SK-N-DZ (cell line): ENCODE data around the gene TTLL11.

Experiments used
- DNase-seq: peaks from one replicate; pipeline ENCODE4 v3.0.0-alpha.2; 2015; ENCODE audit warnings: low spot score

TTLL11 gene

DNA sequence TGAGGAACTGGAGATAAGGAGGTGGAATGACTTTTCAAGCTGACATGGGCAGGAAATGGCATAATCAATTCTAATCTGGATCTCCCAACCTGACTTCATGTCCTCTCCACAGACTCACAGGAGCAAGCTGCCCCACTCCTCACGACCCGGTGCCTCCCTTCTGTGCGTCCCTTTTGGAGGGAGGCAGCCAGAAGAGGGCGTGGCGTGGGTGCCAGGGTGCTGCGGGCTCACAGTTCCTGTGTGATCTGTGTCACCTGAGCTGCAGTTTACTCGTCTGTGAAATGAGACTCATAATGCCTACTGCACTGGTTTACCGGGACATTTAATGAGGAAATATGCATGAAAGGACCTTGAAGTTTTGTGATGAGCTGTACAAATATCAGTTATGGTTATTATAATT is 234.3 kb downstream of the TTLL11 start:
- no peak for DNase-seq

DNA sequence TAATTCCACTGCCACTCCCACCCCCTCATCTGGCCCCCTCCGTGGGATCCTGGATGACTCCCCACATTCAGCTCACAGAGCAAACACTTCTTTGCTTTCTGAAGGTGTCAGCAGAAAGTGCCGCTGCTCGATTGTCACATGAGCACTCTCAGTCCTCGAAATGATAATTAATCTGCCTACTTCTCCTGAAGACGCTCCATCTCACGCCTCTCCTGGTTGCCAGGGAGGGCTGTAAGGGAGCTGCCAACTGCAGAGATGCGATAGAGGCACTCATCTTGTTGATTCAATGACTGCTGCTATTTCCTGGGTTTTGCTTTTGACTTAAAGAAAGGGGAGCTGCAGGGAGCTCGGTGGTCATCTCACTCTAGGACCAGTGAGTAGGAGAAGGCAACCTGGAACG is 235.2 kb downstream of the TTLL11 start:
- DNase-seq, result no peak

DNA sequence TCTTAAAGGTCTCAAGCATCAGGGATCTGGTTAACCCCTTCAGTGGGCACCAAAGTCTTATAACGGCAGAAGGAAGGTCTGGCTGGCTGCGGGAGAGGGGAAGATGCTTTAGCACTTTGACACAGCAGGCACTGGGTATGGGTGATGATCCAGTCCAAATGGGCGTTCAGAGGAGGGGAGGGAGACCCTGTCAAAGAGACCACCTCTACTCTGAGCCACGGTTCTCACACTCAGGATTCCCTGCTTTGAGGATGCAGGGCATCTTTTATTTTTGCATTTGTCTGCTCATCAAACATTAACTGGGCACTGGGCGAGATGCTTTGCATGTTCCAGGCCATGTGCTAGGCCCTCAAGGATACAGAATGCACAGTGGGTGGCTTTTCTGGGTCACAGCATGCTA is 237.6 kb downstream of the TTLL11 start:
- no peak for DNase-seq

DNA sequence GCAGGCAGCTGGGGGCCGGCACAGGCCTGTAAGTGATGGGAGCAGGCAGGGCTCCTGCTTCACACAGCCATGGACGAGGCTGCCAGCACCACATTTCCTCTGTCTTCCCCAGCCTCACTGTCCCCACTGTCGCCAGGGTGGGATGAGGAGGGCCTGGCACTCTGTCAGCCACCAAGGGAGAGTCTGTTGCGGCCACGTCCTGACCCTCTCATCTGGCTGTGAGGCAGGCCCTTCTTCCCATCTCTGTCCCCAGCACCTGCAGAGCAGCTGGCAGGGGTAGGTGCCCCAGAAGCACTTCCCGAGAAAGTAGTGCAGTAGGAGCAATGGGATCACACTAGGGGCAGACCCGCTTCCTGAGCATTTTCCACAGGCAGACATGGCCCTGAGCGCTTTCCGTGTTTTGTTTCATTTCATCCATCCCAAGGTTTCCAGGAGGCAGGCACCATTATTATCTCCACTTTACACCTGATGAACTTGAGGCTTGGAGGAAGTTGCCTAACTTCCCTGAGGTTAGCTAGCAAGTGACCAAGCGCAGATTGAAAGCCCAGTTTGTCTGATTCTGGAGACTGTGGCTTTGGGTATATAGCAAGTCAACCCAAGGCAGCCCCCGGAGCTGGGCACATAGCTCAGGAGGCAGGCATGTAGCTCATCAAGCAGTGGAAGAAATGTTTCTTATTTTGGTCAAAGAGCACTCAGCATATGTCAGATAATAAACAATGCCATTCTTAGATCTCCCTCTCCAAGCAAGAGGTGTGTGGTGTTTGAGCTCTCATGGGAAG is 239.3 kb downstream of the TTLL11 start:
- no peak for DNase-seq

DNA sequence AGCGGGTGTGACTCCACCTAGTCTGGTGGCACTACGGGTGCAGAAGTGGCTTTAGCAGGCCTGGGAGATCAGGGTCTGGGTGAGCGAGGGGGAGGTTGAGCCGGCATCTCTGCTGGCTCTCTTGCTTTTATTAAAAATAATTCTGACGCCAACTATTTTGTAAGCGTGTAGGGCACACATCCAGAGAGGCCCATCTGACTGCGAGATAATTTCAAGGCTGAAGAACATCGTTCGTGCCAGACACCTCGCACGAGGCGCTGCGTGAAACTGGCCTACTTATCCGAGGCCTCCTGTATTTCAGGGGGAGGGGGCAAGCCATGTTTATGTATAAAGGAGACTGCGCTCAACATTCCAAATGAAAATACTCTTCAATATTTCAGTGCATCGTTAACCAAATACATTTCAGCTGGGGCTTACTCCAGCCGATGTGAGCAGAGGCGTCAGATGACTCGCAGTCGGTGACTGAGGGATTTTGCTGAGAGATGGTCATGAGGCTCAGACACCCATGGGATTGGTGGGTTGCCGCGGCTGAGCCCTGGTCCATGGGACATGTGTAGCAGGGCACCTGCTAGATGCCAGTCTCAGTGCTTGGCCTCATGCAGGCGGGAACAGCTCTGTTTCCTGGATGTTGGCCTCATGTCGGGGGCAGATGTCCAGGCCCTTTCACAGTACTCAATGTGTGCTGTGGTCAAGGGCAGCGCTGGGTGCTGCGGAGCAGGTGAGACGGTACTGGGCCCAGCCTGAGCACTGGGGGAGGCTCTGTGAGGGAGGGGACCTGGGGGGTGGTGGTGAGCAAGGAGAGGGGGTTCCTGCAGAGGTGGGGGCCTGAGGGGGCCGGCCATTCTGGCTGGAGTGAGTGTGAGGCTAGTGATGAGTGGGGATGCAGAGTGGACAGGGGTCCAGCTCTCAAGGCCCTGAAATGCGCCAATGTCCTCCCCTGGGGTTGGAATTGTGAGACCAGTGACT is 240.2 kb downstream of the TTLL11 start:
- DNase-seq, result no peak

DNA sequence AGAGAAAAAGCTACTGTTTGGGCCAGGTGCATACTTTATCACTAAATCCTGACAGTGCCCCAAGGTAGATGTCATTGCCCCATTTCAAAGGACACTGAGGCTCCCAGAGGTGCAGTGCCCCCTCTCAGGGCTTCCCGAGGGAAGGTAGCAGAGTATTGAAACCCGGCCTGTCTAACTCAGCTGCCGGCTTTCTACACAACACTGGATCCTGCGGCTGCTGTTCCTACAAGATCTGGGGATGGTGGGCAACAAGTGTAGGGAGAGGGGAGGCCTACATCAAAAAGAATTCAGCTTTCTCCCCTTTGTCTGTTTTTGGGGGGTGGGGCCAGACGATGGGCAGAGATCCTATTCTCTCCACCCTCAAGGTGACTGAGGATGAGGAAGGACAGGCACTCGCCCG is 240.9 kb downstream of the TTLL11 start:
- DNase-seq, result no peak

DNA sequence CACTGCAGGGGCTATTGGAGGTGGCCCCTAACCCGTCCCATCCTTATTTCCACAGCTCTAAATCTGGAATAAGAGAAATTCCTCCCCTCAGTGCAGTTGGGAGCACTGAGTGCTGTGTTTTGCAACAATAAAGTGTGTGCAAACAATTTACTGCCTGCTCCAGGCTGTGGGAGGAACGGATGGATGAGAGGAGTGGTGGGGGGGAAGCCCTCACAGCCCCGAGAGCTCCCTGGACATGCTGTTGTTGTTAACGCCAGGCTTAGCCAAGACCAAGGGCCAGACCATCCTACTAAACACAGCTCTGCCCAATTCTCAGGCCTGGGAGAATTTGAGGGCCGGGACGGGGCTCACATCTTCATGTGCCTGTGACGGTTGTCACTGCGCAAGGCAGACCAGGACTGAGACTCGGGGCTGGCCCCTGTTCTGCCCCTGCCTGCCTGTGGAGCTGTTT is 241.4 kb downstream of the TTLL11 start:
- no peak for DNase-seq

DNA sequence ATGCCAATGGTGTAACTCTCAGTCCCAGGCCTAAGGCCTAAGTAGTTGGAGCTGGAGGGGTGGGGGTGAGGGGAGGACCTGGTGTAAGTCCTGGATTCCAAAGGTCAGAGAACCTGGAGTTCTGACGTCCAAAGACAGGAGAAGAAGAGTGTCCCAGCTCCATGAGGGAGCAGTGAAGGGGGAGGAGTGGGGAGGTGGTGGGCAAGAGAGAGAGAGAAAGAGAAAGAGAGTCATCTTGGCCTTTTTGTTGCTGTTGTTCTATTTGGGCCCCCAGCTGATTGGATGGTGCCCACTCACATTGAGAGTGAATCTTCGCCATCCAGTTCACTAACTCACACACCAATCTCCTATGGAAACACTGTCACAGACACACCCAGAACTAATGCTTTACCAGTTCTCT is 242.7 kb downstream of the TTLL11 start:
- DNase-seq, result no peak

DNA sequence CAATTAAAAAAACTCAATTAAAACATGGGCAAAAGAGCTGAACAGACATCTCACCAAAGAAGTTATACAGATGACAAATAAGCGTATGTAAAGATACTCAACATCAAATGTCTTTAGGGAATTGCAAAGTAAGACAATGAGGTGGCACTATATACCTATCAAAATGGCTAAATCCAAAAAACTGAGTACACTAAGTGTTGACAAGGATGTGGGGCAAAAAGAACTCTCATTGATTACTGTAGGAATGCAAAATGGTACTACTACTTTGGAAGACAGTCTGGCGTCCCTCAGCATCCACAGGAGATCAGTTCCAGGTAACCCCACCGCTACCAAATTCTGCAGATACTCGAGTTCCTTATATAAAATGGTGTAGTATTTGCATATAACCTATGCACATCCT is 243.6 kb downstream of the TTLL11 start:
- no peak for DNase-seq

DNA sequence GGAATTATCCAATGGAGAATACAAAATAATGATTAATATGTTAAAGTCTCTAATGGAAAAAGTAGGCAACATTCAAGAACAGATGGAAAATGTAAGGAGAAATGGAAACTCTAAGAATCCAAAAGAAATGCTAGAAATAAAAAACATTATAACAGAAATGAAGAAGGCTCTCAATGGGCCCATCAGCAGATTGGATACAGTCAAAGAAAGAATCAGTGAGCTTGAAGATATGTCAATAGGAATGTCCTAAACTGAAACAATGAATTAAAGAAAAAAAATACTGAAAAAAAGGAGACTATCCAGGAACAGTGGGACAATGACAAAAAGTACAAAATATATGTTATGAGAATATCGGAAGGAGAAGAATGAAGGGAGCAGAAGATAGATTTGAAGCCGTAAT is 248.5 kb downstream of the TTLL11 start:
- no peak for DNase-seq

DNA sequence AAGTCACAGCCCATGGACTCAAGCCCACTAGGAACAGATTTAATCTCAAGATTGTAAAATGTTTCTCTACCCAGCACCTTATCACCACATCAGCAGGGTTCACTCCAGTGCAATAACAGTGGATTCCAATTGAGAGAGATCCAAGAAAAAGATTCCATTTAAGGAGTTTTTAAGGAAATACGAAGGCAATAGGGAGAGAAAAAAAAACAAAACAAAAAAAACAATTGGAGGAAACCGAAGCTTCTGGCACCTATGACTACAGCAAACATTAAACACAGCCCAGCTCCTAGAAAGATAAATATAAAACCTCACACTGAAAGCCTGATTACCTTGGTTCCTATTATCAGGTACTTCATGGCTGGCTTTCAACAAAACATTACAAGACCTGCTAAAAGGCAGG is 249.0 kb downstream of the TTLL11 start:
- DNase-seq, result no peak

DNA sequence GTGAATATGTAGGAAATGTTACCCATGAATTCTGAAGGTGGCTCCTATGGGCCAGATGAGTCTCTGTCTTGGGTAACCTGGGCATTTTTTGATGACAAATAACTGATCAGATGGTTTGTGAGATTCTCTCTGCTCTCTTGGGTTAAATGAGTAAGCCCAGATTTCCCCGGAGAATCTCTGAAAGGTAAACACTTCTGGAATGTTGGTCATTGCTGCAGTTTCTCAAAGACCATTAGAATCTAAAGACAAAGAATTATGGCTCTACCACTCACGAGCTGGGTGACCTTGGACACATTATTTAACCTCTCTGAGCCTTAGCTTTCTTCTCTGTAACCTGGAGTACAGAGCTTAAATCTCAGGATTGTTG is 250.5 kb downstream of the TTLL11 start:
- DNase-seq, result no peak

DNA sequence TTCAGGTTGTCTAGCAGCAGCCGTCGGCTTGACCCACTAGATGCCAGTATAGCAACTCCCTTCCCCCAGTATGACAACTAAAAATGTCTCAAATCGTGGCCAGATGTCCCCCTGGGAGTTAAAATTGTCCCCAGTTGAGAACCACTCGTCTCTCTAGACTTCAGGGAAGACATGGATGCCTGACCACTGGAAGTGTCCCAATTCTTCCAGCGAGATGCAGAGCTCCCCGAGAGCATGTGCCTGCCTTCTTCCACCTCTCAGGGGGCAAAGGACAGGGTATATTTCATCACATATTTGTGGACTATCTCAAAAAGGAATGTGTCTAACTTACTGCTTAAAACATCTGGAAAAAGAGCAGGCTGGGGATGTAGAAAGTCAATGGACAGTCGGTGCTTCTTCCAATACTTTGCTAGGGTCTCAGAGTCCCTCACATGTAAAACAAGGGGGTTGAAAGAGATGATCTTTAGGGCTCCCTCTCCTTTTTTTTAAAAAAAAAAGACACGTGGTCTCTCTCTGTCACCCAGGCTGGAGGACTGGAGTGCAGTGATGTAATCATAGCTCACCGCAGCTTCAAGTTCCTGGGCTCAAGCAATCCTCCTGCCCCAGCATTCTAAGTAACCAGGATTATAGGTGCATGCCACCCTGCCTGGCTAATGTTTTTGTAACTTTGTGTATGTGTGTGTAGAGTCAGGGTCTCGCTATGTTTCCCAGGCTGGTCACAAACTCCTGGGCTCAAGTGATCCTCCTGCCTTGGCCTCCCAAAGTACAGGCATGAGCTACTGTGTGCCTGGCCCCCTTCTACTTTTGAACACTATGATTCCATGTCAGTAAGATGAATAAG is 251.1 kb downstream of the TTLL11 start:
- DNase-seq, result no peak

DNA sequence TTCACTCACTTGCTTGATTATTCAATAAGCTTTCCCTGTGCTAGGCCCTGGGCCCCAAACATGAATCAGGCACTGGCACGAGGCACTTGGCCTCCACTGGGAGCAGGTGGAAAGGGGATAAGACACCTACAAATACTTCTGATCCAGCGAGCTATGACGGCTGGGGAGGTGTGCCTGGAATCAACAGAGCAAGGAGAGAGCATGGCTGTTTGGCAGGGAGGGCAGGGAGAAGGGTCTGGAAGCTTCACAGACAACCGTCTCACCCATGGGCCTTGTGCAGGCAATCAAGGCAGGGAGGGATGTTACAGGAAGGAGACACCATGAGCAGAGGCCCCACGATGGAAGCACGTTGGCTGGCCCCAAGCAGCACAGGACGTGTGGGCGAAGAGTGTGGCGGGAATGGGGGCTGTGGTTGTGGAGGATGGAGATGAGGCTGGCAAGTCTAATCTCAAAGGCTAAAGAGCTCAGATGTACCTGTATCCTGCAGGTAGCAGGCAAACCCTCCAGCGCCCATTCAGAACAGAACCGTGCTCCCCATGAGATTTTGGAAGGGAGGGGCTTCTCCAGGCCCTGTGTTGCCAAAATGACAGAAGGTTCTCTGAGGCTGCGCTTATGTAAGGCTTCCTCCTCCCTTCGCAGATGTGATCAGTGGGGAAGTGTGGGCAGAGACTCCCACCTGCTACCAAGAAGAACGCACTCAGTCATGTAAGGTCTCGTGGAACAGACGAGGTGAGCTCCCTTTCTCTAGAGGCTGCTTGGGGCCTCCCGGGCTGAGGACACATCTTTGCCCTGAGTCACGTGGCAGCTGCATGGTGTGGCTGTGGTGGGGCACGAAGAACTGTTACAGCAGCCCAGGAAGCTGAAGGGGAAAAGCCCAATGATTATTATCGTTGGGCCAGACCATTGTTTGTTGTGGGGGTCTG is 252.0 kb downstream of the TTLL11 start:
- no peak for DNase-seq

DNA sequence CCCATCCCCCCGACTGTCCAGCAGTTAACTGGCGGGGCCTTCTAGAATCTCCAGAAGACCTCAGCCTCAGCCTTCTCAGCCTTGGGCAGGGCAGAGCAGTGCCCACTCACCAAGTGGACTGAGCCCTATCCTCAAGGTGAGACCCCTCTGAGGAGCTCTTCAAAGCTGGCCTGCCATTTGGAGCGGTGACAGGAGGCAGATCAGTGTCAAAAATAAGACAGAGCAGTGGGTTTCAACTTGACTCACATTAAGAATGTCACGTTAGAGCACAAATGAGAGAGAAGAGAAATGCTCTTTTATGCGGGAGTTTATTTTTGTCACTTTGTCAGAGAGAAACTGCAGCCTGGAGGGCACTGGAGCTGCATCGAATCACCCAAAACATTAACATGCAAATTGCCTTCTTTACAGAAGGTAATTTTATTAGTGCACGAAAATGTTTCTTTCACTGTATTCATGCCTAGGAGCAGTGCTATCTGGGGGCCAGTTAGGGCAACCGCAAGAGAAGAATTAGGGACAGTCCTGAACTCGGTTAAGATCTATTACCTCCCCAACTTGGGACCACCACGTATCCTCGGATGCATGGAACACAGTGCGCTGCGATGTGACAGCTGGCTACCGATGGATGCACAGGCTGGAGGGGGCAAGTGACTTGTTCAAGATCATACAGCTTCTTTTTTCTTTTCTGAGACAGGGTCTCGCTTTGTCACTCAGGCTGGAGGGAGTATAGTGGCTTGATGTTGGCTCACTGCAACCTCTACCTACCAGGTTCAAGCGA is 253.2 kb downstream of the TTLL11 start:
- DNase-seq, result no peak

DNA sequence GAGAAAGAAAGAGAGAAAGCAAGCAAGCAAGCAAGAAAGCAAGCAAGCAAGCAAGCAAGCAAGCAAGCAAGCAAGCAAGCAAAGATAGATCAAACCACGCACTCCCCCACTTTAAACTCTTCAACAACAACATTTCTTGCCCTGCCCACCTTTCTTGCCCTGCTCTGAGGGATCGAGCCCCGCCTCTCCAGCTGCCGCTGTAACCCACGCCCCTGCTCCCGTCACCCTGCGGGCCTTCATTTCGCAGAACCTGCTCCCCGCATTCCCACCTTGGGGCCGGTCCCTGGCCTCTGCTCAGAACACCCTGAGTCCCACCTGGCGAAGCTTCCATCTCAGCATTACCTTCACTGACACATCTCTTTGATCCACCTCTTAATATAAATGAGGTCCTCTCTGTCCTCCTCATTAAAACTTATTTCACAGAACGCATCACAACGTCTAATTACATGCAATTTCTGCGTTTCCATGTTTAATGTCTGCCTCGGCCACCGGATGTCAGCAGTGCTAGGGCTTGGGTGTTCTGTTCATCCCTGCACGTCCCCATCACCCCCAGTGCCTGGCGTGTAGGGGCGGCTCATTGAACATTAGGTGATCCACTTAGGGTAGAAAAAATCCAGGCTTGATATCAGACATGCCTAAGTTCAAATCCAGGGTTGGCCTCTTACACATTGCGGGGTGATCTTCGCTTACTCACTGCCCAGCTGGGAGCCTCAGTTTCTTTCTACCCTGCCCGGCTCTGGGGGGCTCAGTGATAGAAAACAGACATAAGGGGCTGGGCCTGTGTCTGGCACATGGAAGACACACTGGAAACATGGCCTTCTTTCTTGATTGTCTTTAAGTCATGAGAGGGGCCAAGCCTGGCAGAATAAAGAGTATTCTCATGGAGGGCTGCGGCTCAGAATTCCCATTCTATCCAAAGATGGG is 254.1 kb downstream of the TTLL11 start:
- no peak for DNase-seq

DNA sequence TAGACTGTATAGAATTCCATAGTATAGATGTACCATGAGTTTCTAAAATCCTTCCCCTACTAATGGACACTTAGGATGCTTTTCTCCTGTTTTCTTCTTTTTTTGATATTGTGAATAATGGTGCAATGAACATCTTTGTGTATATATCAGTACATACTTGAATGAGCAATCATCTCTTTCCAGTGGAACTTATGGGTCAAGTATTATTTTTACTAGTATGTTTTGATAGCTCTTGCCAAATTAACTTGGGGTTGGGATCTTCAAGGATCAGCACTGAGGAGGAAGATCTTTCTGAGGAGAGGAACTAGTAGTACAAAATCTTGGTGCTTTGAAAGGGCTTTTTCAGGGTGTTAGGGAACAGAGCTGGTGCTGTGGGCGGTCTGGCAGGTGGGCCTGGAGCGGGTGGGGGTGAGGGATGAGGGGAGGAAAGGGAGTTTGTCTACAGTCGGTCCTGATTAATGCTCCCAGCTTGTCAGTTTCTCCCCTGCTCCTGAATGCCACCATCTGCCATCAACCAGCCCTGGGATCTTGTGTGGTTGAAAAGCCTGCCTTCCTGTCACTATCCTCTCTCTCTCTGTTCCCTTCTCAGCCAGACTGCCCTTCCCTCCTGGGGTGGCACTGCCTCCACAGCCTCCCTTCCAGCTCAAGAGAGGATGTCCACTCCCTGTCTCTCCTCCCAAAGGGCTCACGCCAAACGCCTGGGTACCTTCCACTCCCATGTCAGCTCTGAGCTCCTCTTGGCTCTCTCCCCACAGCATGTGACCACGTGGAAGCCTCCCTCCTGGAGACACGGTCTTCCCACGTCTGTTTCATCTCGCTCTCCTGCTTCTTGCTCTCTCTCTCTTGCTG is 255.8 kb downstream of the TTLL11 start:
- DNase-seq, result no peak

DNA sequence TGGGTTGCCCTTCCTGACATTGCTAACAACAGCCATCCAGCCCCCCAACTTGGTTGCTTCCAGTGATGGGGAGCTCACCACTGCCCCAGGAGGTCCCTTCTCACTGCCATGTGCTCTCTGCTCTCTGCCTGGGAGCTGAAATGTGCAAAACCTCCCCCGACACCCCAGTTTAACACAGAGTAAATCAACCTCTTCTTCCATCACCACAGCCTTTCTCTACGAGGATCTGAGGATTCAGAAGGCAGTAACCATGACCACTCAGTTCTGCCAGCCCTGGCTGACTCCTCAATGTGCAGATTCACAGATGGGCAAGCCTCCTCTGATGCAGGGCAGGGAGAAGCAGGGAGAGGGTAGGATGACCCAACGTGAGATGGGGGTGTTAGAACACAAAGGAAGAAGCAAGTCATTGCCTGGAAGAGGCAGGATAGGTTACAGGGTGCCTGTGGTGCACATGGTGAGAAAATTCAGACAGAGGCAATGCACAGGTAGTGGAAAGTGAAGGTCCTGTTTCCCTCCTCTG is 256.7 kb downstream of the TTLL11 start:
- DNase-seq, result no peak
